ENCODE data around the gene SLC22A1. TPM values are rescaled to one million over a fixed set of nuclear protein-coding genes. Genes with fewer than 3 reads are reported as not detected.
A peak's percentile ranks its signal among the peaks of the same experiment; 100 is the strongest.

SLC22A1 gene
- total RNA-seq, 1 experiment from 2014 or later = 1.2 TPM

- ATAC-seq = no peak; the same call in 1 of the 2 replicates
- Mint-ChIP-seq H3K36me3 (no peaks in the 10 kb centered on the region), H3K27me3 (ENCODE audit: low read depth) (peaks cover 19% of the 10 kb centered on the region), H3K27ac (no peak overlapping the region), H3K4me1 (peaks cover 24% of the 10 kb centered on the region), H3K9me3 (peaks cover 6% of the 10 kb centered on the region; the same call in 1 of the 2 replicates), H3K4me3 (no peak overlapping the region)
- TF ChIP-seq NR2C2 (CRISPR knock-in tag; IDR thresholded peaks at IDR 0.05) (no peak), NR3C1 (CRISPR knock-in tag; conservative IDR thresholded peaks at IDR 0.05; ENCODE audit: low read depth) (no peak), ATF6 (CRISPR knock-in tag; IDR thresholded peaks at IDR 0.05) (no peak), ZNF121 (CRISPR knock-in tag; IDR thresholded peaks at IDR 0.05) (peak; percentile 56; the same call in 1 of the 2 replicates), ZNF532 (CRISPR knock-in tag; IDR thresholded peaks at IDR 0.05; ENCODE audit: borderline replicate concordance) (no peak), ZNF232 (CRISPR knock-in tag; IDR thresholded peaks at IDR 0.05) (no peak), ZBTB43 (CRISPR knock-in tag; IDR thresholded peaks at IDR 0.05) (no peak)
- DNase-seq (ENCODE audit: low spot score) = no peak
- CTCF ChIA-PET = interaction anchor here (0.6 to 2.9 kb wide), 23 partner anchors 11 to 395 kb away, joined by 3 to 27 read pairs (median 5); no protein-coding TSS in a partner anchor
- POLR2A ChIA-PET = no interaction called here
Observed at GRCh38 chr6:160138839-160139419, 17.3 kb downstream of the SLC22A1 start.

DNA sequence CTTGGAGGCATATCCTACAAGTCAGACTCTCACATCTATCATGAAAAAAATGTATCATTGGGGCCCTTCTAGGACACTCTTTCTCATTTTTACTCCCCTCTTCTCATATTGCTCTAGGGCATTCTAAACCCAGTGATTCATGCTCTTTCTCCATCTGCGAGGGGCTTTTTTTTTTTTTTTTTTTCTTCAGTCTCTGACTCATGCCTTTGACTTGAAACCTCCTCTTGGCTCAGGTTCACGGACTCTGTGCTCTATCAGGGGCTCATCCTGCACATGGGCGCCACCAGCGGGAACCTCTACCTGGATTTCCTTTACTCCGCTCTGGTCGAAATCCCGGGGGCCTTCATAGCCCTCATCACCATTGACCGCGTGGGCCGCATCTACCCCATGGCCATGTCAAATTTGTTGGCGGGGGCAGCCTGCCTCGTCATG, 17.8 kb downstream of the SLC22A1 start:
- POLR2A ChIA-PET = no interaction called here
- Mint-ChIP-seq H3K27ac (no peak overlapping the region), H3K27me3 (ENCODE audit: low read depth) (peaks cover 16% of the 10 kb centered on the region), H3K9me3 (peaks cover 11% of the 10 kb centered on the region), H3K4me3 (no peak overlapping the region), H3K4me1 (peaks cover 24% of the 10 kb centered on the region), H3K36me3 (no peaks in the 10 kb centered on the region; the same call in 1 of the 2 replicates)
- CTCF ChIA-PET = interaction anchor here (2.3 to 2.8 kb wide), 3 partner anchors 11 to 315 kb away, joined by 8 to 22 read pairs (median 18); no protein-coding TSS in a partner anchor
- ATAC-seq (no peak), DNase-seq (ENCODE audit: low spot score) (no peak)
- TF ChIP-seq ZNF281 (CRISPR knock-in tag; IDR thresholded peaks at IDR 0.05) (no peak), NR3C1 (CRISPR knock-in tag; conservative IDR thresholded peaks at IDR 0.05; ENCODE audit: low read depth) (no peak), ESRRA (CRISPR knock-in tag; IDR thresholded peaks at IDR 0.05; ENCODE audit: borderline replicate concordance) (no peak), EMX1 (CRISPR knock-in tag; IDR thresholded peaks at IDR 0.05) (no peak), ZNF317 (CRISPR knock-in tag; IDR thresholded peaks at IDR 0.05; ENCODE audit: borderline replicate concordance, low read depth) (no peak), ATF1 (CRISPR knock-in tag; IDR thresholded peaks at IDR 0.05) (no peak), NR1H2 (CRISPR knock-in tag; IDR thresholded peaks at IDR 0.05) (no peak), TCF7 (CRISPR knock-in tag; IDR thresholded peaks at IDR 0.05; ENCODE audit: low read depth) (no peak), JUN (CRISPR knock-in tag; IDR thresholded peaks at IDR 0.05) (no peak), GTF2I (CRISPR knock-in tag; conservative IDR thresholded peaks at IDR 0.05) (no peak), ZNF232 (CRISPR knock-in tag; IDR thresholded peaks at IDR 0.05) (no peak), CREB1 (CRISPR knock-in tag; IDR thresholded peaks at IDR 0.05) (no peak), SP1 (CRISPR knock-in tag; conservative IDR thresholded peaks at IDR 0.05) (no peak), RORB (CRISPR knock-in tag; IDR thresholded peaks at IDR 0.05) (no peak)
- TF ChIP-seq, protein P1, sequence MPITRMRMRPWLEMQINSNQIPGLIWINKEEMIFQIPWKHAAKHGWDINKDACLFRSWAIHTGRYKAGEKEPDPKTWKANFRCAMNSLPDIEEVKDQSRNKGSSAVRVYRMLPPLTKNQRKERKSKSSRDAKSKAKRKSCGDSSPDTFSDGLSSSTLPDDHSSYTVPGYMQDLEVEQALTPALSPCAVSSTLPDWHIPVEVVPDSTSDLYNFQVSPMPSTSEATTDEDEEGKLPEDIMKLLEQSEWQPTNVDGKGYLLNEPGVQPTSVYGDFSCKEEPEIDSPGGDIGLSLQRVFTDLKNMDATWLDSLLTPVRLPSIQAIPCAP (CRISPR knock-in tag; IDR thresholded peaks at IDR 0.05) = no peak
- TF ChIP-seq, protein P2, sequence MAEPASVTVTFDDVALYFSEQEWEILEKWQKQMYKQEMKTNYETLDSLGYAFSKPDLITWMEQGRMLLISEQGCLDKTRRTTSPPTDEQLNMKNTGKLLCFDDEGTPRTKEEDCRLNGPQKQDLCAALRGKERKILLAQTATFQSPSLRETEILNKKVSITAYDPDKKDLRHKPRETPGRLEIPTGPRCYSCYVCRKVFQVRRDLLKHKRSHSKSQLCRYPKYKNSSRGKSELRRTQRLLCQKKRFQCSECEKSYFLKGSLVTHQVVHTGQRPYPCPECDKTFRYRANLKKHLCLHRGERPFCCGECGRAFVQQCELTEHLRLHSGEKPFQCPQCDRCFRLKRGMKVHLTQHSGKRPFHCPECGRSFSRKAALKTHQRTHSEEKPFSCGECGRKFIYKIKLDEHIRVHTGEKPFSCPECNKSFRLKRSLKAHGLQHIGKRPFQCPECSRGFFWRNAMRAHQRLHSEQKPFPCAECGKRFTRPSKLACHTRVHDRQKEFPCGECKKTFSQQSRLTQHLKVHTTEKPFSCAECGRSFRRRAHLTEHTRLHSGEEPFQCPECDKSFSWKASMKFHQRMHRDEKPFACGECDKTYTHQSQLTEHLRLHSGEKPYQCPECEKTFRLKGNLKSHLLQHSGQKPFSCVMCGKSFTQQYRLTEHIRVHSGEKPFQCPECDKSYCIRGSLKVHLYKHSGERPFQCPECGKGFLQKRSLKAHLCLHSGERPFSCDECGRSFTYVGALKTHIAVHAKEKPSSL (CRISPR knock-in tag; conservative IDR thresholded peaks at IDR 0.05) = no peak
